Measurements from ENCODE around the gene CX3CL1.

DNA sequence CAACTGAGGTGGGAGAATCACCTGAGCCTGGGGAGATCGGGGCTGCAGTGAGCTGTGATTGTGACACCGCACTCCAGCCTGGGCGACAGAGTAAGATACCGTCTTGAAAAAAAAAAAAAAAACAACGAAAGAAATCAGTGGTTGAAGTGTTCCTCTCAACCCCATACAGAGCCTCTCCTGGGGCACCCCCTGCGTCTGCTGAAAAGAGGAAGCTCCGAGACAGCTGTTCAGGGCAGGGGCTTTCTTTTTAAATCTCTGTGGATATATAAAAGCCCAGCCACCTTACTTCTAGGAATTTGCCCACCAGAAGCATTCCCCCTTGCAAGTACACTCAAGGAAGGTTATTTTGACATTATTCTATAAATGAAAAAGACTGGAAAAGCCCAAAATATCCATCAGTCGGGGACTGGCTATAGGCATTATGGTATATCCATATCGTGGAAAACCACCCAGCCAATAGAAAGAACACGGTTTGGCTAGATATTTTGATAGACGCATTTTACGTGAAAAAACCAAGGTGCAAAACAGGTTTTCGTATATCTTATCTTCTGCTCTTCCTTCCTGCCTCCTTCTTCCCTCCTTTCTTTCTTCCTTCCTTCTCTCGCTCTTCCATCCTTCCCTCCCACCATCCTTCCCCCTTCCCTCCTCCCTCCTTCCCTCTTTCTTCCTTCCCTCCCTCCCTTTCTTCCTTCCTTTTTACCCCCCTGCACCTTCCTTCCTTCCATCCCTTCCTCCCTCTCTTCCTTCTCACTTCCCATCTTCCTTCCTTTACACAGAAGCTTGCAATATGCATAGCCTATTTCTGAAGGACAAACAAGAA, 22.9 kb upstream of the CX3CL1 start:
- TF ChIP-seq, protein P1, sequence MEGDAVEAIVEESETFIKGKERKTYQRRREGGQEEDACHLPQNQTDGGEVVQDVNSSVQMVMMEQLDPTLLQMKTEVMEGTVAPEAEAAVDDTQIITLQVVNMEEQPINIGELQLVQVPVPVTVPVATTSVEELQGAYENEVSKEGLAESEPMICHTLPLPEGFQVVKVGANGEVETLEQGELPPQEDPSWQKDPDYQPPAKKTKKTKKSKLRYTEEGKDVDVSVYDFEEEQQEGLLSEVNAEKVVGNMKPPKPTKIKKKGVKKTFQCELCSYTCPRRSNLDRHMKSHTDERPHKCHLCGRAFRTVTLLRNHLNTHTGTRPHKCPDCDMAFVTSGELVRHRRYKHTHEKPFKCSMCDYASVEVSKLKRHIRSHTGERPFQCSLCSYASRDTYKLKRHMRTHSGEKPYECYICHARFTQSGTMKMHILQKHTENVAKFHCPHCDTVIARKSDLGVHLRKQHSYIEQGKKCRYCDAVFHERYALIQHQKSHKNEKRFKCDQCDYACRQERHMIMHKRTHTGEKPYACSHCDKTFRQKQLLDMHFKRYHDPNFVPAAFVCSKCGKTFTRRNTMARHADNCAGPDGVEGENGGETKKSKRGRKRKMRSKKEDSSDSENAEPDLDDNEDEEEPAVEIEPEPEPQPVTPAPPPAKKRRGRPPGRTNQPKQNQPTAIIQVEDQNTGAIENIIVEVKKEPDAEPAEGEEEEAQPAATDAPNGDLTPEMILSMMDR (IDR thresholded peaks at IDR 0.05) = no peak
- TF ChIP-seq POLR2A (IDR thresholded peaks at IDR 0.05) = no peak

All from lower leg skin (tissue), 3 donors.